C4-2B (cell line): ENCODE results near the gene PPP2R2C.

Experiments used
- H3K27ac ChIP-seq: fragments of 450-650 bp; 2 replicates; pipeline ENCODE4 v1.5.1; 2017
- CTCF ChIP-seq: fragments of 450-650 bp; conservative IDR thresholded peaks from 2 replicates; pipeline ENCODE4 v1.5.1; 2017; ENCODE audit warnings: mild to moderate bottlenecking
- ZFX ChIP-seq: fragments of 450-650 bp; IDR thresholded peaks from 2 replicates; pipeline ENCODE4 v1.6.1; 2017

The PPP2R2C gene

GRCh38 chr4:6493658-6494304, 21.4 kb upstream of the PPP2R2C start:
- no peak overlapping the region for H3K27ac ChIP-seq
- TF ChIP-seq ZFX, result no peak
- TF ChIP-seq CTCF, result no peak

GRCh38 chr4:6492861-6493657, 20.6 kb upstream of the PPP2R2C start:
- no peak for TF ChIP-seq CTCF
- no peak for TF ChIP-seq ZFX

GRCh38 chr4:6492027-6492590, 19.7 kb upstream of the PPP2R2C start:
- no peak overlapping the region for H3K27ac ChIP-seq
- TF ChIP-seq ZFX (no peak), CTCF (no peak)

More at GRCh38 chr4:6492861-6493657, 20.6 kb upstream of the PPP2R2C start:
- no peak overlapping the region for H3K27ac ChIP-seq

GRCh38 chr4:6491235-6491634, 18.8 kb upstream of the PPP2R2C start:
- H3K27ac ChIP-seq, result no peak overlapping the region
- TF ChIP-seq CTCF, result no peak

- no peak overlapping the region for H3K27ac ChIP-seq
- TF ChIP-seq CTCF, result no peak
- TF ChIP-seq ZFX, result no peak
Measured at GRCh38 chr4:6489927-6490326, 17.5 kb upstream of the PPP2R2C start.

- no peak overlapping the region for H3K27ac ChIP-seq
- TF ChIP-seq CTCF, result no peak
- TF ChIP-seq ZFX, result no peak
Measured at GRCh38 chr4:6487466-6487865, 15.1 kb upstream of the PPP2R2C start.

GRCh38 chr4:6480534-6481088, 8.2 kb upstream of the PPP2R2C start:
- TF ChIP-seq CTCF (no peak), ZFX (no peak)
- no peak overlapping the region for H3K27ac ChIP-seq
